ENCODE measurements around the gene WWTR1.
A peak's percentile ranks its signal among the peaks of the same experiment; 100 is the strongest.

The WWTR1 gene

GRCh38 chr3:149527531-149528339 is 130.1 kb downstream of the WWTR1 start:
- no peak for DNase-seq

DNA sequence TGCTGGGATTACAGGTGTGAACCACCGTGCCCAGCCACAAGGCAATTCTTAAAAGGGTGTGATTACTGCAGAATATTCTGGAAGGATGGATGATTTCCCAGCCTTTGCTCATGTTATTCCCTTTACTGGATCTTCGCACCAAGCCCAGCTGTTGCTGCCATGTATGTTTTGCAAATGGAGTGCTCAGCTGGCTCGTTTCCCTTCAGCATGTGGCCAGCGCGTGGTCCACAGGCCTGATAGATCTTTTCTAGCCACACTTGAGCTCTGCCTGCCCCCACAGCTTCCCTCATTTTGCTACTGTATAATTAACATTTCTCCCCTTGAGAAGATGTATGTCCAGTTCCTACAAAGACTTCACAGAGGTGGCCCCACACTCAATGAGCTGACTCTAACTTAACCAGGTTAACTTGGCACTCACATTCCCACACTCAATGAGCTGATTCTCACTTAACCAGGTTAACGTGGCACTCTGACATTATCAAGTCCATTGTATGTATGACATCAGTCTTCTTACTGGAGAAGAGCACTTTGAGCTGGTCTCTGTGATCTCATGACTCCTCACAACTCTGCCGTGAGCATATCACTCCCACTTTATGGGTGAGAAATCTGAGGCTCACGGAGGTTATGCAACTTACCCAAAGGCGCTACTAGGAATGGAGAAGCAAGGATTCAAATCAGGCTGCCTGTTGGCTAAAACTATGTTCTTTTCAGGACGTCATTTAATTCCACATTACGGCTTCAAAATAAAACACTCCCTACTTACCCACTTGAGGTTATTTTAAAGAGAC is 134.1 kb downstream of the WWTR1 start:
- DNase-seq = no peak

GRCh38 chr3:149519912-149520311 is 137.9 kb downstream of the WWTR1 start:
- DNase-seq = no peak

GRCh38 chr3:149516920-149517319 is 140.9 kb downstream of the WWTR1 start:
- DNase-seq = no peak

DNA sequence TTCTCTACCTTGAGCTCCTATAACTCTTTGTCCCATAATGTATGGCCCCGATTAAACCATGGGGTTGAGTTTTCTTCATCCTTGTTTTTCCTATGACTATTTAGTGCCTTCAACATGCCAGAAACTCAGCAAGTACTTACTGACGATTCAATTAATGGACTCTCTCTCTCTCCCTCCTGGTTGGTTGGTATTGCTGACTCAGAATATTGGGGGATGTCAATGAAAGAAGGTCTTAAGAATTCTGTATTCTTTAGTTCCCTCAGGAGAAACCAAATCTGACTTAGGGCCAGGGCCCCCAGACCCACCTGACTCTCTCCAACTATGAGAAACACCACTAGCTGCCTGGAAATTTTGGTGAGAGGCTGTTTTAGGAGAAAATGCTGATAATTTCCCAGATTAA is 142.6 kb downstream of the WWTR1 start:
- DNase-seq = no peak

DNA sequence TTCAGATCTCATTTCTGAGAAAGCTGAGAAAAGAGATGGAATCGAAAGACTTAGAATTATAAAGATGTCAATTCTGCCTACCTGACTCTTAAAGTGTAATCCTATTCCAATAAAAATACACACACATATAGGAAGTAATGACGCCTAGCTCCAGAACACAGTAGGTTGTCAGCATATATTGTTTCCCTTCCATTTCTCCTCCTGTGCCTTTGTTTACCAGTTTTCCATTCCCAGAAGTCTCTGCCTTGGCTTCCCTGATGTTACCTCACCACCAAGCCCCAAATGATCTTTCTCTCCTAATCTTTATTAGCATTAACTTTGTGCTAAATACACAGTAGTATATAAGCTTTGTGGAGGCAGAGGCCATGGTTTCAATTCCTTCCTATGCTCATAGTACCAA is 143.4 kb downstream of the WWTR1 start:
- DNase-seq = no peak

GRCh38 chr3:149512073-149512782 is 145.6 kb downstream of the WWTR1 start:
- peak; percentile 43 for DNase-seq

GRCh38 chr3:149511040-149511626 is 146.7 kb downstream of the WWTR1 start:
- no peak for DNase-seq

DNA sequence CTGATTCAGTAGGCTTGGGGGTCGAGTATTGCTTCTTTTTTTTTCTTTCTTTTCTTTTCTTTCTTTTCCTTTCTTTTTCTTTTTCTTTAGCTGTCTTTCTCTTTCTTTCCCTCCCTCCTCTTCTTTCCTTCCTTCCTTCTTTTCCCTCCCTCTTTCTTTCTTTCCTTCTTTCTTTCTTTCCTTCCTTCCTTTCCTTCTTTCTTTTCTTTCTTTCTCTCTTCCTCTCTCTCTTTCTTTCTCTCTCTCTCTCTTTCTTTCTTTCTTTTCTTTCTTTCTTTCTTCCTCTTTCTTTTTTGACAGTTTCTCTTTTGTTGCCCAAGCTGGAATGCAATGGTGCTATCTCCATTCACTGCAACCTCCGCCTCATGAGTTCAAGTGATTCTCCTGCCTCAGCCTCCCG is 147.3 kb downstream of the WWTR1 start:
- no peak for DNase-seq

GRCh38 chr3:149509526-149509925 is 148.3 kb downstream of the WWTR1 start:
- DNase-seq = no peak

DNA sequence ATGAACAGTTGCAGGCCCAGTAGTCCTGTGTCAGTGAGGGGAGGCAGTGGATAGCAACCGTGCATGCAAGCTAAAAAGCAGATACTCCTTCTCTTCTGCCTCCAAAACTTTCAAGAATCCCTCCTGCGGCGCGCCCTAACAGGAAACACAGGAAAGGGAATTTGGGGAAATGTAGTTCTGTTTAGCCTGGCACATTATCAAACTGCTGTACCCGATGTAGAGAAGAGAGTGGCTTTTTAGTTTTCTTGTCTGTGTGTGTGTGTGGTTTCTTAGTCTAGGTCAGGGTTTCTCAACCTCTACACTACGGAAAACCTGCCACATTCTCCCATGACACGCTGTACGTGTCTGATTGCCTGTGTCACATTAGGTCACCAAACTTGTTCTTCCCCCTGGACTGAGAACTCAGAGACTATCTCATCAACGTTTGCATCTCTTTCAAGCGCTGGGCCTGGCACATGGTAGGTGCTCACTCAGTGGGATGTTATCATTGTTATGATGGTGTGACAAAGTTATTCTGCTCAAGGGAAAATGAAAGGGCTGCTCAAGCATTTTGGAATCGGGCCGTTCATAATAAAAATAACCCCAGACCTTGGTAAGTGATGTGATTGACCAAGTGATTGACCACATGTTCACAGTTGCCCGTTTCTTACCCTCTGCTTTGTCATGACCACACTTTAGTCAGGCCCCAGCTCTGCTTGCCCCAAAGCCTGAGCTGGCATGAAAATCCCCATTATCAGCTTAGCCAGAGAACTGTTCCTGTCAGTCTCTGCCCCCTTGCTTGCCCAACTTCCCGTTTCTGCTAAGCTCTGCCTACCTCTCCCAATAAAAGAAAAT is 150.1 kb downstream of the WWTR1 start:
- no peak for DNase-seq

- no peak for DNase-seq
Measured at GRCh38 chr3:149506965-149507364, 150.9 kb downstream of the WWTR1 start.

DNA sequence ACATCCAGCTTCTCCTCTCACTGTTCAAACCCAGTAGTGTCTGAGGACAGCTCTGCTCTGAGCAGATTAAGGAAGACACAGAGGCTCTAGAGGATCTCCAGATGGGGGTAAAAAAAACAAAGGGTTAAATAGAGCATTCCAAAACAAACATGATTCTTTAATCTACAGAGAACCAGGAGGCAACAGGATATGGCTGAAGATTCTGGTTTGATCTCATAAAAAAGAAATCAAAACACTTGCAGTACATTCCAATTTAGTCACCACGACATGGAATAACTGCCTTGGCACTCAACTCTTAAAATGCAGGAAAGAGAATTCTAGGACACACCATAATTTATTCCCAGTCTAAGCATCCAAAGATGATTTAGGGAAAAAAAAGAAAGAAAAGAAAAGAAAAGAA is 151.3 kb downstream of the WWTR1 start:
- DNase-seq = no peak

DNA sequence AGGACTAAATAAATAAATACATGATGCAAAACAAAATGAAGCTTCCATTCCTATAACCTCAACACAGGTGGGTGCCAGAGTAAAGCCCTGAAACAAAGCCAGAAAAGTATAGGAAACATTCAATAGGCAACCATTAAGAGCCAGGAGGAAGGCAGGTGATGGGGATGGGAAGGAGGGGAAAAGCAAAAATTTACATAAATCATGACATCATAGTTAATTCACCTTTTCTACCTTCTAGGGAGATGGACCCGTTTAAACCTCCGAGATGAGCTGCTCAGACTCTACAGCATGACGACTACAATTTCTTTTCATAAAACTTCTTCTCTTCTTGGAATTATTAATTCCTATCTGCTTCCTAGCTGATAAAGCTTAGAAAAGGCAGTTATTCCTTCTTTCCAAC is 155.4 kb downstream of the WWTR1 start:
- no peak for DNase-seq

- DNase-seq = no peak
Measured at GRCh38 chr3:149501524-149501923, 156.3 kb downstream of the WWTR1 start.

DNA sequence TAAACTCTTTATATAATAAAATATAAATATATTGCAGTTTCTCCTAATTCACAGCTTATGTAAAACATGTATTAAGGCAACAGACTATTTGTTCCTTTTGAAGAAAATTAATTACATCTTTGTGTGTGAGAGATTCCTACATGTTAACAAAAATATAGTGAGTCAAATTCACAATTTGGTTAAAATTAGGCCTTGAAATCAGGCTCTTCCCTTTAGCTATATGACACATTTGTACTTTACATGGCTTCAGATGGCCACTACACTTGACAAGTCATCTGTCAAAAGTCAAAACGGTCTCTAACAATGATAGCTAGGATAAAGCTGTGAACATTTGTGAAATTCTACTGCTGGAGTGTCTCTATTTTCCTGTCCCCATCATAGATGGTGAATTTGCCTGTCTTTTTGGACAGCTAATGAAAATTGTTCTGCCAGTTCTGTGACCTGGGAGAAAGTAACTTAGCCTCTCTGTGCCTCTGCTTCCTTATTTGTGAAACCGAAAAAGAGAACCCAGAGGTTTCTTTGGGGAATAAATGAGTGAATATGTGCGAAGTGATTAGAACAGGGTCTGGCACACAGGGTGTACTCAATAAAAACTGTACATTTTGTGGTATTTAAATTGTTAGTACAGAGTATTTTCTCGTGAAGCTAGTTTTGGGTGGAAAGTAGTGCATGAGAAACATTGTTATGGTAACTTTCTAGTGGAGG is 159.7 kb downstream of the WWTR1 start:
- no peak for DNase-seq

- DNase-seq = no peak
Measured at GRCh38 chr3:149496891-149497290, 160.9 kb downstream of the WWTR1 start.

GRCh38 chr3:149495581-149496125 is 162.2 kb downstream of the WWTR1 start:
- DNase-seq = no peak

GRCh38 chr3:149494759-149495580 is 162.9 kb downstream of the WWTR1 start:
- no peak for DNase-seq

- peak; percentile 32 for DNase-seq
Measured at GRCh38 chr3:149494022-149494758, 163.6 kb downstream of the WWTR1 start.

Data from 8988T (cell line).